Stimulated activated CD4-positive, alpha-beta T cell treated with anti-CD3 and anti-CD28 coated beads, Interleukin-15, amount 100 ng/mL, for 24 hours (primary cell): Measurements from ENCODE around the gene COPS7B.
A peak's percentile ranks its signal among the peaks of the same experiment; 100 is the strongest.

Source experiments
- DNase-seq: peaks from one replicate; pipeline ENCODE4 v3.0.0-alpha.2; 2020

COPS7B gene

DNA sequence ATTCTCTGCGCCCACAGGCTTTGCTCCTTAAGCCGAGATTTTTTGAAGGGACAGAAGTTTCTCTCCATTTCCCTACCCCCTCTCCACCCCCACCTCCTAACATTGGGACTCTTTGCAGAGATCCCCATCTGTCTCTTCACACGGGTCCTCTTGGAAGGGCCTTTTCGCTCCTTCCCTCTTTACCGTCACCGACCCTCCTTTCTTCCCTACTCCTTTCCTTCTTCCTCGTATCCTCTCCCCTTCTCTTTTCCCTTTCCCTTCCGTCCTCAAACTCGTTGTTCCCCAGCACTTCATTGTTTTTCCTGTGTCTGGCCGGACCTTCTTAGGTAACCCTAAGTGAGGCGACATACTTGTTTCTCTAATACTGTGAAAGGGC, 660 bp downstream of the COPS7B start:
- no peak for DNase-seq

DNA sequence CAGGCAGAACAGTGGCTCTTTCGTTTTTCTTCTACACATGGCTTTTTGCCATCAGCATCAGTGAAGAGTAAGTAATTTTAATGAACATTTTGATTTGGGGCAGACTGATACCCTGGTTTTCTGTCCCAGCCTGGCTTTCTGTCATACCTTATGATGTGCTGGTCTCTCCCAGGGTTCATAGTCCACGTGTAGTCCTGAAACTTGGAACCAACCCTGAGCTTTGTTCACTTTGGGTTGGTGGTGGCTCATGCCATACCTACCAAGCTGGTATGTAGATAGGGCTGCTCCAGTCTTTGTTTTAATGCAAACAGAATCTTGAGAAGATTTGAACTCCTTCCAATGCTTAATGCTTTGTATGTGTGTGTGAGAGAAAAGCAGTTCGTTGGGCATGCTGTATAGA, 4.9 kb downstream of the COPS7B start:
- no peak for DNase-seq

DNA sequence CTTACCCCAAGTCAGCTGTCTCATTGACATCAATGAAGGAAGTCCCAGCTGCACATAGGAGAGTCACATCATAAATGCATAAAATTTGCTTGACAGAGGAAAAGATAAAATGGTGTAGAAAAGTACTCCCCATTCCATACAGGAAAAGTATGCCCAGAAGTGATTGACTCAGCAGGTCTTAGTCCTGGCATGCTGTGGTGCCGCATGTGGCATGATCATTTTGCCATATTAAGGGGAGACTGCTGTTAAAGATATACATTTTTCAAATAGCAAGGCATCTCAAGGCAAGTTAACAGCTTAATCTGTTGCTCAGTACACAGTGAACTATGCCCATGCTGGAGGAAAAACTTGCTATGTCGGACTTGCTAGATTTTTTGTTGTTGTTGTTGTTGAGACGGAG, 8.1 kb downstream of the COPS7B start:
- DNase-seq, result no peak

DNA sequence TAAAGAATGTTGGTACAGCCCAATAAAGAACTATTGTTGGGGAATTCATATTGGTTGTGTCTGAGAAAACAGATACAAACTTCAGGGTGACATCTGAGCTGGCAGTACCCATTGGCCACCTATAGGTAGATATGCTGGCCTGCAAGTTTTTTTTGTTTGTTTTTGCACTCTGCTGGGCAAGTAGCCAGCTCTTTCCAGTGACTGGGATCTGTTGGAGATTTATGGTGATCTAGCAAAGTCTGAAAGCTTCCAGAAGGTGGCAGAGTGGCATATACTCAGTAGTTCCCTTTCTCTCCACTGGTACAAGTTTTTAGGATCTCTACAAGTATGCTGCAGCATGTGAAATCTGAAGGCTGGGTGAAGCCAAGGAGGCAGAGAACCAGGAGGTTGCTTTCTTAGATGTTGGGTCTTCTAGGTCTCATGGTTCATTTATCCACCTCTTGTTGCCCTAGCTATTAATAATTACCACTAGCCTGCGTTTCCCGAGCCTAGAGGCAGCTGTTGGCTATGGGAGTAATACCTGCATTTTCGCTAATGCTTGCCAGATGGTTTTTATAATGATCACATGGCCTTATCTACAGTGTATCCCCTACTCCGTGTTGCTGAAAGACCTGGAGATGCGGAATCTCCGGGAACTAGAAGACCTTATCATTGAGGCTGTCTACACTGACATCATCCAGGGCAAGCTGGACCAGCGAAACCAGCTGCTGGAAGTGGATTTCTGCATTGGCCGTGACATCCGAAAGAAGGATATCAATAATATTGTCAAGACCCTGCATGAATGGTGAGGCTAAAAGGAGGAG, 9.5 kb downstream of the COPS7B start:
- no peak for DNase-seq

DNA sequence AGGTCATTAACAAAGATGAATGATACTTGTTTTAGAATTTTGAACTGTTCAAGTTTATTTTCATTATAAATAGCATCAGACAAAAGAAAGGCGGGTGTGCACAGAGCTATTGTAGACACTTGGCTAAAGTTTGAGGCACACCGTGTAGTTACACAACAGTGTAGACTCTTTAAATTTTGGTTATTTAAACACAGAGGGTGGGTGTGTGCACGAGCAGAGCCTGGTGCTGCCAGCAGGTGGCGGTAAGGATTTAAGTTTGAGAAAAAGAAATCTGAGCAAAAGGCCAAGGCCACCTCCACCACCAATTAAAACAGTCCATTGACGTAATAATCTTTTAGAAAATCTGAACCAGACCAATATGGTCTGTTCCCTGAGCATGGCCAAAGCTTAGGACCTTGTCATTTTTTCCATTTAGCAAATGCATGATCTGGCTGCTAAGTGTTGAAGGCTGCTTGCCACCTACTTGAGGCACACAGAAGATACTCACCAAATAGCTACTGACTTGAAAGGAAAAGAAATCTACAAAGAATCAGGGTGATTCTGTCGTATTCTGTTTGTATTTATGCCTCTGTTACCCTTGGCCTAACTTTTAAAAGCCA, 14.3 kb downstream of the COPS7B start:
- DNase-seq, result peak; percentile 60

DNA sequence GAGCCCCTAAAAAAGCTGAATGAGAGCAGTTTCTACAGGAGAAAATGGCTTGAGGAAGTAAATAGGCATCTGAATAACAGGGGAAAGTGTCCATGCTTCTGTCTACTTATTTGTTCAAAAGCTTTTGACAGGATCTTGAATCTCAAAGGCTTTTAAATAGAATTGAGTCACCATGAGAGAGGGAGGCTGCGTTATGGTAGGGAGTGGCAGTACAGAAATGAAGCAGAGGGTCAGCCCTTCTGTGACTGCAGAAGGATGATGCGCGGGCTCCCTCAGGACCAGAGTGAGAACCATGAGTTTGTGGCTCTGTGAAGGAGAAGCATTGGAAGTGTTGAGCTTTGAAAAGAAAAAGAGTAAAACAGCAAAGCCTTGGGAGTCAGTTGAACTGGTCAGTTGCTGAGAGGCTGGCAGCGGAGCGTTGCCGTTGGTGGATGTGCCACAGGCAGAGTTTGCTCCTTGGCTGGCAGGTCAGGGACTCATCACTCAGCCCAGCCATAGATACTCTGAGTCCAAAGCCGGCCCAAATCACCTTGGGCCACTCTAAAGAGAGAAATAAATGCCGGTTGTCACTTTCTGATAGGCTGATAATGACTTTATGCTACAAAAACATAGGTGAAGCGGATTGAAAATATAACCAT, 17.4 kb downstream of the COPS7B start:
- DNase-seq, result no peak

DNA sequence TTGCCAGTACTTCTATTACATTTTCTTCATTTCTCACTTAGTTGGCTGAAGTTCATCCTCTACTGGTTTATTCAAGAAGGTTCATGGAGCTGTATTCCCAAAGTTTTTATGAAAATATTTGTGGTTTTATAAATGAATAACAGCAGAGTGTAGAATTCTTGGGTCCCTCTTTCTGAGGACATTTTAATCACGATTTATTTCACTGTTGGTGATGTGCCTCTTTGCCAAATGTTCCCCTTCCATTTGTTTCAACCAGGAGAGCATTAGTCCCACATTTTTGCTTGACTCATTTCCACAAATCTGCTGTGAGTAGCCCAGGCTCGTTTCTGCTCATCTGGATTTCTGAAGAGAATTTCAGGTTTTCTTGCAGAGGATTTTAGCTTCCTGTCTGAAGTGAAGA, 20.8 kb downstream of the COPS7B start:
- DNase-seq, result no peak

DNA sequence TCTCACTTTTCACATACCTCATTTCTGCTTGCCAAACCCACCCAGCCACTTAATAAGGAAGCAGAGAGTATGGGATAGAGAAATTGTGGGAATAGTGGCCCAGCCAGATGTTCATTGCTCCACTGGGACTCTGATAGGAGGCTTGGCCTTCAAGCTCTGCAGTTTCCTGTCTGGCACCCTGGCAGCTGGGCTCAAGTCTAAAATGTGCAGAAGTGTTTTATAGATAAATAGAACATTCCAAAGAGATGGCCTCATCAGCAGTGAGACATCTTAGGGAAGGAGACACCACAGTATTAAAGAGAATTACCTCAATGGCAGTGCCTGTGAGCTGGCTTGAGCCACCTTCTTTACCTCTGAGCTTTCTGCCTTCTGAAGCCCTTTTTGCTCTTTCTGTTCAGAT, 24.7 kb downstream of the COPS7B start:
- no peak for DNase-seq

DNA sequence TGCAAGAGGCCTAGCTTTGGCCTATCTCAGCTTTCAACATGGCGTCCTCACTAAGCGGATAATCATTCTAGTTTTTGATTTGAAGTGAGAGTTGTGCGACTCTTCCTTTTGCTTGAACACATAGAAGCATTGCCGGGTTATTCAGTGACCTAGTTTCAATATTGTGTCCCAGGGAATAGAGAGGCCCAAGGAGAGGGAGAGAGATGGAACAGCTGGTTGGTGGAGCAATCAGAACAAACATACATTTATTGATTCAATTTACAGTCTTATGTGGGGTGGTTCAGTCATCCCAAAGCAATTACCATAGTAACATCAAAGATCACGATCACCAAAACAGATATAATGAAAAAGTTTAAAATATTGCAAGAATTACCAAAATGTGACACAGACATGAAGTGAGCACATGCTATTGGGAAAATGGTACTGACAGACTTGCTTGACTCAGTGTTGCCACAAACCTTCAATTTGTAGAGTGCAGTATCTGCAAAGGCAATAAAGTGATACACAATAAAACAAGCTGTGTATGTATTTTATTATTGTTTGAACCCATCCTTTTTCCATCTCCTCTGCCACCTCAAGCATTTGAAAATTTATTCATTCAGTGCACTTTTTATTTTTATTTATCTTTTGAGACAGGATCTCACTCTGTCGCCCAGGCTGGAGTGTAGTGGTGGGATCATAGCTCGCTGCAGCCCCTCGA, 30.2 kb downstream of the COPS7B start:
- DNase-seq, result no peak

DNA sequence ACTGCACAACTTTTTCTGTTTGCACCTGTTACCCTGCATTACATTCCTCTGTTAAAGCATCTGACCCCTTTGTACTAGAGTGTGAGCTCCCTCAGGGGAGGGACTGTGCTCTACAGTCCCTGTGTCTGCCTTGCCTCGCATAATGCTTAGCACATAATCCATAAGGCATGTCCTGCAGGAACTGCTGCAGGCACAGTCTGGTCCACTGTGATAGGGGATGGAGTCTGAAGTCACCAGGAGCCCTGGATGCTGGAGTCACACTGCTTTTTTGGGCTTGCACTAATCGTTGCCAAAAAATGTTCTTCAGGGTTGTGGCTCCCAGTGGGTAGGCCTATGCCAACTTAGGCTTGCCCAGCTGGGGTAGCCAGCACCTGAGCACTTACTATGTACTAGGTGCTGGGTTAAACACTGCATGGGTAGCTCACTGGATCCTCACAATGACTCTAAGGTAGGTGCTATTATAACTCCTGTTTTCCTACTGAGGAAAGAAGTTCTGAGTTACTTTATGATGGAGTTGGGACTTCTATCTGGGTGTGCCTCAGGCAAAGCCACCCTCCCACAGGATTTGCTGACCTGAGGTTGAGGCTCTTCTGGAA, 33.3 kb downstream of the COPS7B start:
- no peak for DNase-seq

DNA sequence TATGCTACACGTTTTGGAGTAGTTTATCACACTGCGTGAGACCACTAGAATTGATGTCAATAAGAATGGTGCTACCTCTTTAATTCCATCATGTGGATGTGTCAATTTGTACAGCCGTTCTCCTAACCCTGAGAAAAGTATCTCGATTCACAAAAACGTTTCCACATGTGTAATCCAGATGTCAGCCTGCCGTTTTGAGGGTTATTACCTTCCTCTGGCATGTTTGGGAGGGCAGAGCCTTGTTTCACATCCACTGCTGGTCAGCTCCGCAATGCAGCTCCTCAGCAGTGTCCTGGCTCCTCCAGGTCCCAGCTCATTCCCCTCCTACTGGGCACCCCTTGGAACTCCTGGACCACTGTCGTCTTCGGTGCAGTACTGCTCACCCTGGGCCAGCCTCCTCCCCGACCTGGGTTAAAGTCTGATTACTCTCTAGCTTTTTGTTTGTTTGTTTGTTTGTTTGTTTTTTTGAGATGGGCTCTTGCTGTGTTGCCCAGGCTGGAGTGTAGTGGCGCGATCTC, 34.6 kb downstream of the COPS7B start:
- DNase-seq, result no peak

DNA sequence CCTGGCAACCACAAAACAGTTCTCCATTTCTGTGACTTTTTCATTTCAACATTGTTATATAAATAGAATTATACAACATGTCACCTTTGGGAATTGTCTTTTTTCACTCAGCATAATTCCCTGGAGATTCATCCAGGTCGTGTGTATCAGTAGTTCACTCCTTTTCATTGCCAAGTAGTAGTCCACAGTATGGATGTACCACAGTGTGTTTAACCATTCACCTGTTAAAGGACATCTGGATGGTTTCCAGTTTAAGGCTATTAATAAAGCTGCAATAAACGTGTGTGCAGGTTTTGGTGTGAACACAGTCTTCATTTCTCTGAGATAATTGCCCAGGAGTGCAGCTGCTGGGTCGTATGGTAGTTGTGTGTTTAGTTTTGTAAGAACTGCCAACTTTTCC, 35.7 kb downstream of the COPS7B start:
- DNase-seq, result no peak

DNA sequence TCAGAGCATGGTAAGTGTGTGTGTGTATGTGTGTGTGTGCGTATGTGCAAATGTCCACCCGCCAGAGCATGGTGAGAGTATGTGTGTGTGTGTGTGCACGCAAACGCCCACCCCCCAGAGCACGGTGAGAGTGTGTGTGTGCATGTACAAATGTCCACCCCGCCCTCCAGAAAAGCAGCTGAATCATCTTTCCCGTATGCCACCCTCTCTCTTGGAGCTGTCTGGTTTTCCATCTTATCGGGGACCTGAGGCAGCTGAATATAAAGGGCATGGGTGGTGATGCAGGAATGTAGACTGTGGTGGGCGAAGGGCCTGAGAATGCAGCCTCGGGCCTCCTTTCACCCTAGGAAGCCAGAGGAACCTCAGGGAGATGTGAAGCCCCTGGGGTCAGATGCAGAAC, 66.9 kb downstream of the COPS7B start:
- DNase-seq, result no peak

DNA sequence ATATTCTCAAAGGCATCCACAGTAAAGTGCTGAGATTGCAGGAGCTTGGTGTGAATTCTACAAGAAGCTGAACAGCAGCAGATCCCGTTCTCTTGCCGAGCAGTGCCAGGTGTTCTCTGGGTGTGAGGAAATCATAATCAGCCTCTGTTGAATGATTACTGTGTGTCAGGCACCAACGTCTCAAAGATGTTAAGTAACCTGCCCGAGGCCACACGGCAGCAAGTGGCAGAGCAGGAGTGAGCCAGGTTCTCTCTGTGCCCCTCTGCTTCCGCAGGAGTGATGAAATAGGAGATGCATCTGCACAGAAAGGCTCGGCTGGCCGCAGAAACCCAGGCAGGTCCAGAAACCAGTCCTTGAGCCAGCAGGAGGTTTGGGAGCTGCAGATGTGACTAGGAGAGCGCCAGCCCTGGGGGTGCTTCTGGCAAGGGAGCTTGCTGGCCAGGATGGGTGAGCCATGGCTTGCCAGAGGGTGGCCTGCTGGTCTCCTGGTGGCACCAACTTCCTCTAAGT, 68.4 kb downstream of the COPS7B start:
- no peak for DNase-seq

DNA sequence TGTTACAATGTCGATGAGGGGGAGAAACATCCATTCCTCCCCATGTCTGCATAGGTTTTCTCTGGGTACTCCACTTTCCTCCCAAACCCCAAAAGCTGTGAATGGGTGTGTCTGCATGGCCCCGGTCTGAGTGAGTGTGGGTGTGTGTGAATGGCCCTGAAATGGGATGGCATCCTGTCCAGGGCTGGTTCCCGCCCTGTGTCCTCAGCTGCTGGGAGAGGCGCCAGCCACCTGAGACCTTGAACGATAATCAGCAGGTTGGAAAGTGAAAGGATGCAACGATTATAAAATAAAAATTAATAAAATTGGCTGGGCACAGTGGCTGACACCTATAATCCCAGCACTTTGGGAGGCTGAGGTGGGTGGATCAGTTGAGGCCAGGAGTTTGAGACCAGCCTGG, 70.7 kb downstream of the COPS7B start:
- no peak for DNase-seq
